Activated T-cell treated with anti-CD3 and anti-CD28 coated beads, Interleukin-2, amount 50 U/mL, for 72 hours (primary cell): Measurements from ENCODE around the gene SYNPO2. TPM values are rescaled to one million over a fixed set of nuclear protein-coding genes. Genes with fewer than 3 reads are reported as not detected.

Experiments used
- ATAC-seq, 2 donors: fragments of 150-1000 bp; cut with Tn5 transposase; replicated peaks in 1 of 2; 2 replicates each; pipeline ENCODE4 v1.10.0; 2021; ENCODE audit warnings: moderate library complexity in 2 of 2, mild to moderate bottlenecking in 1 of 2
- DNase-seq, 2 donors: peaks; one replicate each; pipeline ENCODE4 v3.0.0; 2021 to 2022; ENCODE audit warnings: mixed read lengths in 1 of 2
- H3K27ac Mint-ChIP-seq: one replicate; pipeline ENCODE4 v1.8.0; 2022; ENCODE audit warnings: mild to moderate bottlenecking, moderate library complexity, mixed read lengths
- H3K27me3 Mint-ChIP-seq: one replicate; pipeline ENCODE4 v1.8.0; 2022; ENCODE audit warnings: low read depth, mixed read lengths
- H3K36me3 Mint-ChIP-seq, 2 donors: one replicate each; pipeline ENCODE4 v1.8.0; 2022; ENCODE audit warnings: mixed read lengths in 2 of 2, mild to moderate bottlenecking in 1 of 2; ENCODE audit not compliant: insufficient read depth in 2 of 2
- H3K4me1 Mint-ChIP-seq: one replicate; pipeline ENCODE4 v1.8.0; 2022; ENCODE audit warnings: low read depth, mixed read lengths
- H3K4me3 Mint-ChIP-seq, 2 donors: one replicate each; pipeline ENCODE4 v1.8.0; 2022; ENCODE audit warnings: mild to moderate bottlenecking in 2 of 2, mixed read lengths in 2 of 2, moderate library complexity in 2 of 2
- H3K9me3 Mint-ChIP-seq, 2 donors: one replicate each; pipeline ENCODE4 v1.8.0; 2022; ENCODE audit warnings: mixed read lengths in 2 of 2
- total RNA-seq, 2 donors: library from RNA; stranded (reverse); gene quantifications; one replicate each; pipeline ENCODE4 v1.2.3, GENCODE V29; 2022

SYNPO2 gene
- total RNA-seq, 2 donors from 2014 or later: 0.31 to 0.35 TPM

DNA sequence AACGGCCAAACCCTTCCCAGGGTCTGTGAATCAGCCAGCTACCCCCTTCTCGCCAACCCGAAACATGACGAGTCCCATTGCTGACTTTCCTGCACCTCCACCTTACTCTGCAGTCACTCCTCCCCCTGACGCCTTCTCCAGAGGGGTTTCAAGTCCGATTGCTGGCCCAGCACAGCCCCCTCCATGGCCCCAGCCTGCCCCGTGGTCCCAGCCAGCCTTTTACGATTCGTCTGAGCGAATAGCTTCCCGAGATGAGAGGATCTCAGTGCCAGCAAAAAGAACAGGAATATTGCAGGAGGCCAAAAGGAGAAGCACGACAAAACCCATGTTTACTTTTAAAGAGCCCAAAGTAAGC is 141.9 kb downstream of the SYNPO2 start:
- H3K36me3 Mint-ChIP-seq: no peaks in the 10 kb centered on the region
- H3K27me3 Mint-ChIP-seq: peaks cover 11% of the 10 kb centered on the region
- no peaks in the 10 kb centered on the region for H3K9me3 Mint-ChIP-seq
- ATAC-seq (no peak), DNase-seq (no peak)
- H3K4me3 Mint-ChIP-seq: no peak overlapping the region
- H3K27ac Mint-ChIP-seq: no peak overlapping the region
- no peaks in the 10 kb centered on the region for H3K4me1 Mint-ChIP-seq

DNA sequence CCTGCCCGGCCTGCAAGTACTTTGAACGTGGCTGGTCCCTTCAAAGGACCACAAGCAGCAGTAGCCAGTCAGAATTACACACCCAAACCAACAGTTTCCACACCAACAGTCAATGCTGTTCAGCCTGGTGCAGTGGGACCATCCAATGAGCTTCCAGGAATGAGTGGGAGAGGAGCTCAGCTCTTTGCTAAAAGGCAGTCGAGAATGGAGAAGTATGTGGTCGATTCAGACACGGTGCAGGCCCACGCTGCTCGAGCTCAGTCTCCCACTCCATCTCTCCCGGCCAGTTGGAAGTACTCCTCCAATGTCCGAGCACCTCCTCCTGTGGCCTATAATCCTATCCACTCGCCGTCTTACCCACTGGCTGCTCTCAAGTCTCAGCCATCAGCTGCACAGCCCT is 142.6 kb downstream of the SYNPO2 start:
- no peaks in the 10 kb centered on the region for H3K36me3 Mint-ChIP-seq
- ATAC-seq (no peak), DNase-seq (no peak)
- H3K27ac Mint-ChIP-seq: no peak overlapping the region
- no peaks in the 10 kb centered on the region for H3K9me3 Mint-ChIP-seq
- H3K4me3 Mint-ChIP-seq: no peak overlapping the region
- peaks cover 11% of the 10 kb centered on the region for H3K27me3 Mint-ChIP-seq
- no peaks in the 10 kb centered on the region for H3K4me1 Mint-ChIP-seq

DNA sequence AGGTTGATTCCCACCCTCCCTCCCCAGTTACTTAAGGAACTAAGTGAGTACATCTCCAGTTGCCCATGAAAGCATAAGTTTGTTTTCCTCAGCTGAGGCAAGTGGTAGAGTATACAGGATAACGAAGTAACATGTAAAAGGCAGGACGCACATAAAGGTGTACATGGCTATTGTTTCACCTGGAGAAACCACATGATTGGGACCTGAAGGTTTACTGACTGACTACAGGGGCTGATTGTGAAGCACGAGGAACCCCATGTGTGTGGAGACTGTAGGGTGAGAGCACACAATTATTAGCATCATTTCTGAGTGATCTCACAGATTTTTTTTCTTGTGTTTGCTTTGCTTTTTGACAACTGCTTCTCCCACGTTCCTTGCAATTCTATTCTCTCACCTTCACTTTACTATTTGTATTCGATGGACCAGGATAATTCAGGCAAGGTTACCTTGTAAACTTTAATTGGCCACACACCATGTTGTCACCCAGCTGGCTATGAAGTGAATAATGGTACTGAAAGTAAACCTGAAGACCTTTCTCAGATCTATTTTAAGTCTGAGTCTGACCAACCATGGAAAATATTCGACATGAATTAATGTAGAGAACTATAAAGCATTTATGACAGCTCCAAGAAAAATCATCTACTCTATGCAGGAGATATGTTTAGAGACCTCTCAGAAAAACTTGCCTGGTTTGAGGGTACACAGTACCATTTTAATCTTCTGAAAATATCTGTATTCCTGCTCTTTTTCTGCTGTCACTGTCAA is 144.4 kb downstream of the SYNPO2 start:
- Mint-ChIP-seq H3K27me3 (peaks cover 11% of the 10 kb centered on the region), H3K4me1 (peaks cover 4% of the 10 kb centered on the region)
- ATAC-seq: no peak

DNA sequence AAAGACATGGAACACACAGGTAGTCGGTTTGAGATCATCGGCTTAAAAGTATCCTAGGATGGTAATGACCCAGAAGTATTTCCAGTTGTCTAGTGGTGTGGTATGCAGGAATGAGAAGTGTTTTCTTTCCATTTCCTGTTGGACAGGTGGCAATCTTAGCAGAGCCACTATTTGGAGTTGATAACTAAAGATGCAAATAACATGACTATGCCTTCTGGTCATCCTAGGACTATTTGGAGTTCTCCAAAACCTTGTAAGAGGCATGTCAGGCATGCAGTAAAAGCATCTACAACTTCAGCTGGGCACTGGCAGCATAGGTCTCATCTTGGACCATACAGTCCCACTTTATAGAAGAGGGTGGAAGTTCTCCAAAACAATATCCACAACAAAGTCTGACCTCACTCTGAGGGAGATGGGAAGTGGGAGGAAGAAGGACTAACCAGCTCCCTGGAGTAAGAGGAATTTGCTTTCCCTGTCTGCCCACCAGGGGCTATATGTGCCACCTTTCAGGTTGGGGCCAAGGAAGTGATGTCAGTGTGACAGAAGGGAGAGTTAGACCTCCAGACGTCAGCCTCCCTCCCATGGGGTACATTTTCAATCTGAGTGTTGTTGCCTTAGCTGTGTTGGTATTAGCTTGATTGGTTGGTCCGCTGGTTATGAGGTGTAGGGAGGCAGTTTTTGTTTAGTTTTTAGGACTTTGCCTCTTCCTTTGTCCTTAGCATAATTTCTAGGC is 145.8 kb downstream of the SYNPO2 start:
- Mint-ChIP-seq H3K27ac (no peak overlapping the region), H3K36me3 (no peaks in the 10 kb centered on the region), H3K27me3 (peaks cover 11% of the 10 kb centered on the region), H3K9me3 (no peaks in the 10 kb centered on the region), H3K4me3 (no peak overlapping the region), H3K4me1 (peaks cover 8% of the 10 kb centered on the region)
- DNase-seq (no peak), ATAC-seq (no peak)

More for the DNA sequence above, 144.4 kb downstream of the SYNPO2 start:
- no peak for DNase-seq
- H3K9me3 Mint-ChIP-seq: no peaks in the 10 kb centered on the region
- H3K4me3 Mint-ChIP-seq: no peak overlapping the region
- H3K27ac Mint-ChIP-seq: no peak overlapping the region
- H3K36me3 Mint-ChIP-seq: no peaks in the 10 kb centered on the region

DNA sequence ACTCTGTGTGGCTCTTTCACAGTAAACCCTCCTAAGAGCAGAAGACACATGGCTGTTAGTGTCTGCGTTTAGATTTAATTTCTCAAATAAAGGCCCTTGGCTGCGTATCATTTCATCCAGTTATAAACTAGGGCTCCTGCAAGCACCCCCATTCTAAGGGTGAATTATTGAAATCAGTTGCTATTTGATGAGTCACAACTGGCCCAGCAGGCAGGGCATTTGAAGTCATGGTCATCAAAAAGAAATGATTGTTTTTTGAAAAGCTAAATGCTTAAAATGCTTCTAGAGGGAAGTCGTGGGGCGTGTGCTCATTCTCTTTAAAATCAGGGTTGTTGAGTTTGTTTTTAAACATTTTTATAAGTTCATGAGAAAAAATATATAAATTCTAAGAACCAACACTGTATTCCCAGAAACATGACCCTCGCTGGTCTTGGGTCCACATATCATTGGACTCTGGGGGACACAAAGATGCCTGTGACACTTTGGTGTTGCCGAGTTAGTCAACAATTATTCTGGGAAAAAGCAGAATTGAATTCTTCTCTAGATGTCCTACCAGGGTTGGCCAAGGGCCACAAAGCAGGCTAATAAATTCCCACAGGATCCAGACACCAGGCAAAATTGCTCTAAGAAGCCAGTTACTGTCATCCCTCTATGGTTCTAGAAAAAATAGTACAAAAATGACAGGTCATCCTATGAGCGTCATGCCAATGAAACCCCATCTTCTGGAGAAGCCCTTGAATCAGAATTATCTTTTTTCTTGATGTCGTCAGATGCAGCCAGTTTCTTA is 147.5 kb downstream of the SYNPO2 start:
- H3K4me1 Mint-ChIP-seq: peaks cover 13% of the 10 kb centered on the region
- ATAC-seq (no peak), DNase-seq (no peak)
- no peak overlapping the region for H3K27ac Mint-ChIP-seq
- no peaks in the 10 kb centered on the region for H3K36me3 Mint-ChIP-seq
- H3K9me3 Mint-ChIP-seq: no peaks in the 10 kb centered on the region
- peaks cover 11% of the 10 kb centered on the region for H3K27me3 Mint-ChIP-seq
- H3K4me3 Mint-ChIP-seq: no peak overlapping the region

DNA sequence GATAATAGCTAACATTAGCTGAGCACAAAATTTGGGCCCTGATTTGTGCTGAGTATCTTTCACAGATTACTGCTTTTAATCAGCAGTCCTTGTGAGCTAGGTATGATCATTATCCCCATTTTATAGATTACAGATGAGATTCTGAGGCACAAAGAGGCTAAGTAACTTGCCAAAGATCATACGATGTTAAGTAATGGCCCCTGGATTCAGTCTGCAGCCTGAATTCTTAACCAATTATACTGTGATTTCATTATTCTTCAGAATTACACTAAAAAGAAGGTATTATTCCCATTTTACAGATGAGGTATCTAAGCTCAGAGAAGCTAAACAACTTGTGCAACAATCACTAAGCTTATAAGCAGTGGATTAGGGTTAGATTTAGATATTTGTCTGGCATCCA is 149.1 kb downstream of the SYNPO2 start:
- H3K27ac Mint-ChIP-seq: no peak overlapping the region
- no peaks in the 10 kb centered on the region for H3K9me3 Mint-ChIP-seq
- DNase-seq: no peak
- peaks cover 17% of the 10 kb centered on the region for H3K4me1 Mint-ChIP-seq
- no peaks in the 10 kb centered on the region for H3K36me3 Mint-ChIP-seq
- ATAC-seq: no peak
- H3K27me3 Mint-ChIP-seq: peaks cover 11% of the 10 kb centered on the region
- no peak overlapping the region for H3K4me3 Mint-ChIP-seq

DNA sequence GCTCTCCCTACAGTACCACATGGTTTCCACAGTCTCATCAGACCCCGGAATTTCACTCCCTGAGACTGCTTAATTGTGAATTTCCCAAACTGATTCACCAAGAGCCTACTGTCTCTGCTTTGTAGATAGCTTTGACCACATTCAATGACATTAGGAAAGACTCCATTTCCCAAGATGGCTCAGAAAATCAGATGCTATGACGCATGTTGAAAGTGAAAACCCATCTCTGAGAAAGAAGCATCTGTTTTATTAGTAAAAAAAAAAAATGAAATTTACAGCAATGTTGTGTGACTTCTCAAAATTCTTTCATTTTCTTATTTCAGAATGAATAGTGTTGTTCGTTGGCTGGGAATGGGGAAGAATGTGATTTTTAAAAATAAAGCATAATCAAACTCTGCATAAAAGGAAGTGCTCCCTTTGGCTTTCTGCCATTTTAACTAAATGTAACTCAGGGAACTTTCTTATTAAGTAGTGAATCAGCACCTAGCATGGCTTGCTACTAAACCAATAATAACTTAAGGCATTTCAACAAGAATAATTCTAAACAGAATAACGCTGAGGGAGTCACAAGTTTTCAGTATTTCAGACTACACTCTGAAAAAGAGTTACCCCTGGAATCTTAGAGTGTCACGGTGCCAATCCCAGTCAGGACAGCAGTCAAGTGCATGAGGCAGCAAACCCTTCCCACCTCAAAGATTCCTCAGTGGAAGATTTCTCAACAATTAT is 149.6 kb downstream of the SYNPO2 start:
- peak; percentile 56 to 68 for ATAC-seq
- no peaks in the 10 kb centered on the region for H3K9me3 Mint-ChIP-seq
- H3K4me1 Mint-ChIP-seq: peaks cover 17% of the 10 kb centered on the region
- H3K36me3 Mint-ChIP-seq: no peaks in the 10 kb centered on the region
- DNase-seq: peak in 1 of 2 donors; percentile 2
- H3K27me3 Mint-ChIP-seq: peaks cover 11% of the 10 kb centered on the region
- H3K4me3 Mint-ChIP-seq: peak overlapping the region in 1 of 2 donors; percentile 58
- peak overlapping the region; percentile 28 for H3K27ac Mint-ChIP-seq

DNA sequence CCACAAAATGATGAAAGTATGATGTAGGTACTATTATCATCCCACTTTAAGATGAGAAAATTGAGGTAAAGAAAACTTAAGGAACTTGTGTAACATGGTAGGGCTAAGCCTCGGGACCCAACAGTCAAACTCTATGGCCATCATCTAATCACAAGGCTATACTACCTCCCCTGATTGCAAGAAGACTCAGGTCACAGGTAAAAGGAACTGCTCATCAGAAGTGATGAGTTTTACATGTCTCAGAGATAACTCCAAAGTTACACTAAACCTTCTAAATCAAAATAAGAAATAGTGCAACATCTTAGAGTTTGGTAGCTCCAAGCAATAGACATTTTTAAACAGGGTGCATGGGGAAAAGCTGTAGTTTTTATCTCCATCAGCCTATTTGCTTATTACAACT is 150.5 kb downstream of the SYNPO2 start:
- Mint-ChIP-seq H3K9me3 (no peaks in the 10 kb centered on the region), H3K4me1 (peaks cover 17% of the 10 kb centered on the region), H3K27ac (no peak overlapping the region), H3K36me3 (no peaks in the 10 kb centered on the region), H3K27me3 (peaks cover 6% of the 10 kb centered on the region), H3K4me3 (no peak overlapping the region)
- no peak for DNase-seq
- no peak for ATAC-seq

DNA sequence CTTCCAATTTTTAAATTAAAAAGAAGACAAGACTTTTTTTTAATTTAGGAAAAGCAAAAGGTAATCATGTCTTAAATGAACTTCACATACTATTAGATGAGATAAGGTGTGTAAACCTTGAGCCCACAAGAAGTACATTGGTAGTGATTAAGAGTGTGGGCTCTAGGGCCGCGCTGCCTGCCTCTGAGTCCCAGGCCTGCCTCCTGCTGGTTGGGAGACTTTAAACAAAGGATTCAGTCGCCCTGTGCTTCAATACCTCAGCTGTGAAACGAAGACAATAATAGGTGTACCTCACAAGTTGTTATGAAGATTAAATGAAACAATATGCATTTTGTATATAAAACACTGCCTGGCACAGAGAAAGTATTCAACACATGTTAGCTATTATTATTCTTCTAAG is 151.1 kb downstream of the SYNPO2 start:
- Mint-ChIP-seq H3K27me3 (peaks cover under 1% of the 10 kb centered on the region), H3K36me3 (no peaks in the 10 kb centered on the region), H3K27ac (no peak overlapping the region), H3K9me3 (no peaks in the 10 kb centered on the region), H3K4me3 (no peak overlapping the region), H3K4me1 (peaks cover 17% of the 10 kb centered on the region)
- ATAC-seq (no peak), DNase-seq (no peak)

DNA sequence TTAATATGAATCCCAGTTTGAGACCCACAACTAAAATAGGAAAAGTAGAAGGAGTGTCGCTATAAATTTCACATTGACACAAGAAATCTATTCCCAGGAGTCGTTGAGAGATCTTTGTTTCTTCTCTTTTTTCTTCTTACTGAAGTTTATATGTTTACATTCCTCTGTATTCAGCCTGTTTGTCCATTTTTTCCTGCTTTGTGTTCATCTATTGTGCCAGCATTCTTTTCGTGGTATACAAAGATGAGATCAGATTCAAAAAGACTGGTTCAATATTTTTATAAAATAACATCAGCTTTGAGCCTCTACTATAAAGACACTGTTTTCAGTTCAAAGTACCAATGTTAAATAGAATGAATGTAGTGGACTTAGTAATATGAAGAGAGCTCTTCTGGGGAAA is 151.6 kb downstream of the SYNPO2 start:
- Mint-ChIP-seq H3K27me3 (no peaks in the 10 kb centered on the region), H3K4me1 (peaks cover 17% of the 10 kb centered on the region), H3K36me3 (no peaks in the 10 kb centered on the region), H3K9me3 (no peaks in the 10 kb centered on the region), H3K27ac (no peak overlapping the region), H3K4me3 (no peak overlapping the region)
- no peak for DNase-seq
- ATAC-seq: no peak

DNA sequence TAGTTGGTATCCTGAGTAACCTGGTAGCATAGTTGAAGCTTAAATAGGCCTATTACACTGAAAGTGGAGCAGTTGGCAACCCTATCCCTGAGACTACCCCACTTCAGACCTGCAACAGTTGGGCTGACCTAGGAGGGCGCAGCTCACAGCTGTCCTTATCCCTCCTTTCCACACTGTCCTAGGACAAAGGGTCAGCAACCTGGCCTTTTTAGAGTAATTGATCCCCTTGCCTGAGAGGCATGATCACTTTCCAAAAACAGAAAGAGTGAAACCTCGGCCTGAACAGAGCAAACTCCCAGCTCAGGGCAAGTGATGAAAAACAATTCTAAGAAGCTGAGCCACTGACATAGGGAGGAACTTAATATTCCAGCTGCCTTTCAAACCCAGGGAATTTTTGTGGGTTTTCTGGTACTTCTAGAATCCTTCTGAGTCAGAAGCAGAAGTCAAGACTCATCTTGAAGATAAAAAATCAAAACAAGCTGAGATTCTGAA is 152.1 kb downstream of the SYNPO2 start:
- Mint-ChIP-seq H3K27ac (no peak overlapping the region), H3K27me3 (no peaks in the 10 kb centered on the region), H3K4me1 (peaks cover 17% of the 10 kb centered on the region), H3K36me3 (no peaks in the 10 kb centered on the region), H3K4me3 (no peak overlapping the region), H3K9me3 (no peaks in the 10 kb centered on the region)
- ATAC-seq (peak in 1 of 2 donors; percentile 27), DNase-seq (no peak)

DNA sequence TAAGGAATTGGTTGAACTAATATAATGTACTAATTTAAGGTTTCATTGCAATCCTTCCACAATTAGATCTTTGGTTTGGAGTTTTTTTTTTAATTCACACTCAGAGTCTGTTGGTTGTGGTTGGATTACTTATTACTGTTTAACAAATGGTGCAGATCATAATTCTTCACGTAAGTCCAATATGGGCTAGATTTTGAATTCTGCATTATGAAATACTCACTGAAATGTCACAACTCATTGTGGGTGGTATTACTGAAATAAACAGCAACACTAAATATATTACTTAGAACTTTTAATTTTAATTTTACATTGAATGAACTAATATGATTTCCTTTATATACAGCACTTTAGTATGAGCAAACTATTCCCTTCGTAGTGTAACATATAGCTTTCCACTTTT is 152.7 kb downstream of the SYNPO2 start:
- H3K36me3 Mint-ChIP-seq: no peaks in the 10 kb centered on the region
- H3K9me3 Mint-ChIP-seq: no peaks in the 10 kb centered on the region
- H3K4me1 Mint-ChIP-seq: peaks cover 17% of the 10 kb centered on the region
- ATAC-seq (no peak), DNase-seq (no peak)
- H3K27me3 Mint-ChIP-seq: no peaks in the 10 kb centered on the region
- H3K27ac Mint-ChIP-seq: no peak overlapping the region
- H3K4me3 Mint-ChIP-seq: no peak overlapping the region
